Measurements from ENCODE around the gene MTOR. TPM values are rescaled to one million over a fixed set of nuclear protein-coding genes. Genes with fewer than 3 reads are reported as not detected.

MTOR gene
- total RNA-seq, 2 donors from 2014 or later, result 26.2 to 28.3 TPM

DNA sequence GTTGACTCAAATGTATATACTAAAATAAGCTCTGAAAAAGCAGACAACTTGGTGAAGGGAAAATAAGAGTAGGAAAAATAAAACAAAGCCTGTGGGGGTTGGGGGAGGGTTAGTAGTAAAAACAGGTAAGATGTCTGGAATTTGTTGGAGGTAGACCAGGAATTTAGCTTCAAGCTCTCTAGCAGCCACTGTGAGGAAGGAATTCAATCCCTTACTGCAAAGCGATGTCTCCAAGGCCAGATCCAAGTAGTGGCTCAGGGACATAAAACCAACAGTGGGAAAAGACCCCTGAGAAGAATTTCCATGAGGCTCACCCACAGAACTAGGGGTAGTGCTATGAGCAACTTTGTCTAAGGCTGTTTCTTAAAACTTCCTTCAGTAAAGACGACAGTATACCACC is 65.4 kb downstream of the MTOR start:
- H3K36me3 ChIP-seq (replicated peaks in 1 of 2; ENCODE audit: insufficient read depth in 1 of 2, low read depth in 2 of 2), result peaks cover 0 to 10% of the 10 kb centered on the region in 2 donors
- TF ChIP-seq, protein P1, sequence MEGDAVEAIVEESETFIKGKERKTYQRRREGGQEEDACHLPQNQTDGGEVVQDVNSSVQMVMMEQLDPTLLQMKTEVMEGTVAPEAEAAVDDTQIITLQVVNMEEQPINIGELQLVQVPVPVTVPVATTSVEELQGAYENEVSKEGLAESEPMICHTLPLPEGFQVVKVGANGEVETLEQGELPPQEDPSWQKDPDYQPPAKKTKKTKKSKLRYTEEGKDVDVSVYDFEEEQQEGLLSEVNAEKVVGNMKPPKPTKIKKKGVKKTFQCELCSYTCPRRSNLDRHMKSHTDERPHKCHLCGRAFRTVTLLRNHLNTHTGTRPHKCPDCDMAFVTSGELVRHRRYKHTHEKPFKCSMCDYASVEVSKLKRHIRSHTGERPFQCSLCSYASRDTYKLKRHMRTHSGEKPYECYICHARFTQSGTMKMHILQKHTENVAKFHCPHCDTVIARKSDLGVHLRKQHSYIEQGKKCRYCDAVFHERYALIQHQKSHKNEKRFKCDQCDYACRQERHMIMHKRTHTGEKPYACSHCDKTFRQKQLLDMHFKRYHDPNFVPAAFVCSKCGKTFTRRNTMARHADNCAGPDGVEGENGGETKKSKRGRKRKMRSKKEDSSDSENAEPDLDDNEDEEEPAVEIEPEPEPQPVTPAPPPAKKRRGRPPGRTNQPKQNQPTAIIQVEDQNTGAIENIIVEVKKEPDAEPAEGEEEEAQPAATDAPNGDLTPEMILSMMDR (IDR thresholded peaks at IDR 0.05), result no peak
- no peak for TF ChIP-seq POLR2A (IDR thresholded peaks at IDR 0.05)

DNA sequence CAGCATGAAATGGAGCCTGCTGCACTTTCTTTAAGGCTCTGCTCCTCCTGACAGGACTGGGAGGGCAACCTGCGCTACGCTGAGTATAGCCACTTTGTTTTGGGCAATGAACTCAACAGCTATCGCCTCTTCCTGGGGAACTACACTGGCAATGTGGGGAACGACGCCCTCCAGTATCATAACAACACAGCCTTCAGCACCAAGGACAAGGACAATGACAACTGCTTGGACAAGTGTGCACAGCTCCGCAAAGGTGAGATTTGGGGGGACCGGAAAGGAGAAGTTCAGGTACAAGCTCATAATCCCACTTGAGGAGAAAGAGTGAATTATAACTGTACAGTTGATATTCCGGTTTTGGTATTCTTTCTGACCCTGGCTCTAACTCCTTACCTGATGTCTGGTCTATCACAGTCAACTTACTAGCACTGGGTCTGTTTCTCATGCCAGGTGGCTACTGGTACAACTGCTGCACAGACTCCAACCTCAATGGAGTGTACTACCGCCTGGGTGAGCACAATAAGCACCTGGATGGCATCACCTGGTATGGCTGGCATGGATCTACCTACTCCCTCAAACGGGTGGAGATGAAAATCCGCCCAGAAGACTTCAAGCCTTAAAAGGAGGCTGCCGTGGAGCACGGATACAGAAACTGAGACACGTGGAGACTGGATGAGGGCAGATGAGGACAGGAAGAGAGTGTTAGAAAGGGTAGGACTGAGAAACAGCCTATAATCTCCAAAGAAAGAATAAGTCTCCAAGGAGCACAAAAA is 67.8 kb downstream of the MTOR start:
- no peak for ATAC-seq
- TF ChIP-seq POLR2A (IDR thresholded peaks at IDR 0.05), result no peak
- TF ChIP-seq, protein P1 (IDR thresholded peaks at IDR 0.05), result no peak

More for the DNA sequence above, 65.4 kb downstream of the MTOR start:
- intact Hi-C loops (cut with DNase I), result no loop called here
- Histone ChIP-seq H3K9me3 (no peaks in the 10 kb centered on the region), H3K4me1 (no peaks in the 10 kb centered on the region), H3K4me3 (no peak overlapping the region), H3K27me3 (no peaks in the 10 kb centered on the region), H3K27ac (no peak overlapping the region)
- DNase-seq (no peak), ATAC-seq (no peak)
- 90 to 94% methylated on average over 2 of the region's 2 CpGs for WGBS, 2 donors

DNA sequence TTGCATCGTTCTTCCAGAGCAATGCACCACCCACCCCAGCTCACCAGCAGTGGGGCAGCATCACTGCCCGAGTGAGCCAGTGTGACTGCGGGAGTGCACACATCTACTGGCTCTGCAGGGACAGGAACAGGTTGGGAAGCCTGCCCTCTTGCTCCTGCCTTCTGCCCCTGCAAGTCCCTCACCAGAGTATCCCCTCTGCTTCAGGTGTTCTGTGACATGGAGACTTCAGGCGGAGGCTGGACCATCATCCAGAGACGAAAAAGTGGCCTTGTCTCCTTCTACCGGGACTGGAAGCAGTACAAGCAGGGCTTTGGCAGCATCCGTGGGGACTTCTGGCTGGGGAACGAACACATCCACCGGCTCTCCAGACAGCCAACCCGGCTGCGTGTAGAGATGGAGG is 69.0 kb downstream of the MTOR start:
- Histone ChIP-seq H3K27ac (no peak overlapping the region), H3K4me3 (no peak overlapping the region), H3K27me3 (no peaks in the 10 kb centered on the region), H3K4me1 (no peaks in the 10 kb centered on the region), H3K36me3 (replicated peaks in 1 of 2; ENCODE audit: insufficient read depth in 1 of 2, low read depth in 2 of 2) (peaks cover 0 to 4% of the 10 kb centered on the region in 2 donors), H3K9me3 (no peaks in the 10 kb centered on the region)
- 94 to 96% methylated on average over 10 to 11 of the region's 11 CpGs for WGBS, 2 donors
- no peak for DNase-seq
- no peak for TF ChIP-seq POLR2A (IDR thresholded peaks at IDR 0.05)
- TF ChIP-seq, protein P1 (IDR thresholded peaks at IDR 0.05), result no peak
- no peak for ATAC-seq
- intact Hi-C loops (cut with DNase I), result no loop called here

More for the DNA sequence above, 67.8 kb downstream of the MTOR start:
- no peaks in the 10 kb centered on the region for H3K4me1 ChIP-seq
- 88 to 89% methylated on average over 14 of the region's 14 CpGs for WGBS, 2 donors
- intact Hi-C loops (cut with DNase I), result no loop called here
- H3K27me3 ChIP-seq, result no peaks in the 10 kb centered on the region
- no peak for DNase-seq
- H3K36me3 ChIP-seq (replicated peaks in 1 of 2; ENCODE audit: insufficient read depth in 1 of 2, low read depth in 2 of 2), result peaks cover 0 to 8% of the 10 kb centered on the region in 2 donors
- H3K4me3 ChIP-seq, result no peak overlapping the region
- H3K27ac ChIP-seq, result no peak overlapping the region
- no peaks in the 10 kb centered on the region for H3K9me3 ChIP-seq

DNA sequence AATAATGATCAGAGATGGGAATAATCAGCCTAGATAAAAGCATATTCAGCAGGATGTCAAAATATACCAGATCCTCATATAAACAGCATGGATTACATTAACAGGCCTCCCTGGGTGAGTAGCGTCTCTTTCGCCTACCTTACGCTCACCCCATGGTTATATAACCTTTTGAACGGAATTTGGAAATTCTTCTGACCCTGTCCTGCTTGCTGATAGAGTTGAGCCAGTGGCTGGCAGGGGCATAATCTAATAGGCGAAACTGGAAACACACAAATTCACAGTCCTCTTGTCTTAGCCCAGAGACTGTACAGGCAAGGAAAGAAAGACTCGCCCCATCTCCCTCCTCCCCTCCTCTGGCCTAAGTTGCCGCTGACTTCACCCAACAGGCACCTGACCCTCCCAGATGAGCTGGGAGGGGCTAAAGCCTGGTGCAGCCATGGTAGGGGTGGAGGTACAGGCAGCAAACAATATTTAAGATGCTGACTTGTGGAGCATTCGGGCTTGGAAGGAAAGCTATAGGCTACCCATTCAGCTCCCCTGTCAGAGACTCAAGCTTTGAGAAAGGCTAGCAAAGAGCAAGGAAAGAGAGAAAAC is 73.4 kb downstream of the MTOR start, which contains the start of gene ANGPTL7:
TSS of gene ANGPTL7 (plus strand) at position 498 of the 594 bp plus-strand sequence. CDS start 225 bp downstream, outside the sequence.
- TF ChIP-seq POLR2A (IDR thresholded peaks at IDR 0.05), result no peak
- TF ChIP-seq, protein P1 (IDR thresholded peaks at IDR 0.05), result no peak
- Histone ChIP-seq H3K36me3 (replicated peaks in 1 of 2; ENCODE audit: insufficient read depth in 1 of 2, low read depth in 2 of 2) (peaks cover 0 to 2% of the 10 kb centered on the region in 2 donors), H3K27ac (no peak within 1 kb of the TSS), H3K27me3 (no peaks in the 10 kb centered on the region), H3K9me3 (no peaks in the 10 kb centered on the region), H3K4me1 (no peaks in the 10 kb centered on the region), H3K4me3 (no peak within 1 kb of the TSS)
- DNase-seq, result no peak
- ATAC-seq, result no peak
- 92 to 93% methylated on average over 8 of the region's 8 CpGs for WGBS, 2 donors
- intact Hi-C loops (cut with DNase I), result no loop called here
